ENCODE measurements around the gene PIK3C2G. TPM values are rescaled to one million over a fixed set of nuclear protein-coding genes. Genes with fewer than 3 reads are reported as not detected.

Gene PIK3C2G
- total RNA-seq, 1 donor from 2014 or later = not detected

GRCh38 chr12:18363321-18363720 is 102.0 kb downstream of the PIK3C2G start:
- no peak for TF ChIP-seq CTCF (IDR thresholded peaks at IDR 0.05)
- intact Hi-C loops (cut with DNase I) = no loop called here
- DNase-seq (ENCODE audit: low spot score in 2 of 2) = no peak
- H3K36me3 ChIP-seq = no peaks in the 10 kb centered on the region
- H3K27ac ChIP-seq = no peak overlapping the region
- H3K9me3 ChIP-seq = no peaks in the 10 kb centered on the region
- H3K4me1 ChIP-seq = no peaks in the 10 kb centered on the region
- no peaks in the 10 kb centered on the region for H3K27me3 ChIP-seq
- no peak overlapping the region for H3K4me3 ChIP-seq

GRCh38 chr12:18368594-18368993 is 107.3 kb downstream of the PIK3C2G start:
- no peaks in the 10 kb centered on the region for H3K36me3 ChIP-seq
- no peak for TF ChIP-seq CTCF (IDR thresholded peaks at IDR 0.05)
- no peaks in the 10 kb centered on the region for H3K4me1 ChIP-seq
- H3K4me3 ChIP-seq = no peak overlapping the region
- no peak overlapping the region for H3K27ac ChIP-seq
- intact Hi-C loops (cut with DNase I) = no loop called here
- no peaks in the 10 kb centered on the region for H3K27me3 ChIP-seq
- no peak for DNase-seq (ENCODE audit: low spot score in 2 of 2)
- H3K9me3 ChIP-seq = no peaks in the 10 kb centered on the region

GRCh38 chr12:18373181-18373580 is 111.9 kb downstream of the PIK3C2G start:
- Histone ChIP-seq H3K36me3 (no peaks in the 10 kb centered on the region), H3K9me3 (no peaks in the 10 kb centered on the region), H3K4me3 (no peak overlapping the region), H3K27ac (no peak overlapping the region), H3K27me3 (no peaks in the 10 kb centered on the region), H3K4me1 (no peaks in the 10 kb centered on the region)
- DNase-seq (ENCODE audit: low spot score in 2 of 2) = no peak
- intact Hi-C loops (cut with DNase I) = no loop called here
- TF ChIP-seq CTCF (IDR thresholded peaks at IDR 0.05) = no peak

- intact Hi-C loops (cut with DNase I) = no loop called here
- H3K9me3 ChIP-seq = no peaks in the 10 kb centered on the region
- TF ChIP-seq CTCF (IDR thresholded peaks at IDR 0.05) = no peak
- H3K36me3 ChIP-seq = no peaks in the 10 kb centered on the region
- DNase-seq (ENCODE audit: low spot score in 2 of 2) = no peak
- H3K27ac ChIP-seq = no peak overlapping the region
- no peaks in the 10 kb centered on the region for H3K27me3 ChIP-seq
- no peak overlapping the region for H3K4me3 ChIP-seq
- H3K4me1 ChIP-seq = no peaks in the 10 kb centered on the region
Measured at GRCh38 chr12:18375131-18375530, 113.8 kb downstream of the PIK3C2G start.

- TF ChIP-seq CTCF (IDR thresholded peaks at IDR 0.05) = no peak
- Histone ChIP-seq H3K36me3 (no peaks in the 10 kb centered on the region), H3K4me3 (no peak overlapping the region), H3K27me3 (no peaks in the 10 kb centered on the region), H3K27ac (no peak overlapping the region), H3K4me1 (no peaks in the 10 kb centered on the region), H3K9me3 (no peaks in the 10 kb centered on the region)
- DNase-seq (ENCODE audit: low spot score in 2 of 2) = no peak
- intact Hi-C loops (cut with DNase I) = no loop called here
Measured at GRCh38 chr12:18375583-18375982, 114.3 kb downstream of the PIK3C2G start.

- no peaks in the 10 kb centered on the region for H3K27me3 ChIP-seq
- TF ChIP-seq CTCF (IDR thresholded peaks at IDR 0.05) = no peak
- H3K9me3 ChIP-seq = no peaks in the 10 kb centered on the region
- H3K27ac ChIP-seq = no peak overlapping the region
- intact Hi-C loops (cut with DNase I) = no loop called here
- peaks cover 0 to 3% of the 10 kb centered on the region in 2 donors for H3K4me1 ChIP-seq
- no peaks in the 10 kb centered on the region for H3K36me3 ChIP-seq
- no peak for DNase-seq (ENCODE audit: low spot score in 2 of 2)
- H3K4me3 ChIP-seq = no peak overlapping the region
Measured at GRCh38 chr12:18382236-18382885, 121.0 kb downstream of the PIK3C2G start.
